SH-SY5Y (cell line): ENCODE data around the gene STAT1.

ENCODE experiments used
- GATA2 ChIP-seq: IDR thresholded peaks from 2 replicates; pipeline ENCODE4 v1.6.1; 2011; ENCODE audit warnings: mild to moderate bottlenecking, low read depth, low read length
- GATA3 ChIP-seq: IDR thresholded peaks from 2 replicates; pipeline ENCODE4 v1.6.1; 2011; ENCODE audit warnings: low read depth, mild to moderate bottlenecking, low read length, moderate library complexity

GRCh38 chr2:191012845-191013681 is 908 bp downstream of the STAT1 start:
- no peak for TF ChIP-seq GATA2
- TF ChIP-seq GATA3 = no peak
